T follicular helper cell (primary cell): Measurements from ENCODE around the gene SYCP1.
A peak's percentile ranks its signal among the peaks of the same experiment; 100 is the strongest.
"Not testable (repeated sequence)": the region's sequence is repeated elsewhere in the genome, so short reads cannot be mapped to it uniquely, and the experiment has no call there.

Experiments
- DNase-seq: peaks from one replicate; pipeline ENCODE4 v3.0.0-alpha.2; 2020; ENCODE audit warnings: low read depth

The SYCP1 gene

DNA sequence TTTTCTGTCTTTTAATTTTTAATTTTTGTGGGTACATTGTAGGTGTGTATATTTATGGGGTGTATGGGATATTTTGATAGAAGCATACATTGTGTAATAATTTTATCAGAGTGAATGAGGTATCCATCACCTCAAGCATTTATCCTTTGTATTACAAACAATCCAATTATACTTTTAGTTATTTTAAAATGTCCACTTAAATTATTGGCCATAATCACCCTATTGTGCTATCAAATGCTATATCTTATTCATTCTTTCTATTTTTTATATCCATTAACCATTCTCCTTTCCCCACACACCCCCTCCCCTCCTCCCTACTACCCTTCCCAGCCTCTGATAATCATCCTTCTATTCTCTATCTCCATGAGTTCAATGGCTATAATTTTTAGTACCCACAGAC, 104.8 kb downstream of the SYCP1 start:
- DNase-seq: no peak

DNA sequence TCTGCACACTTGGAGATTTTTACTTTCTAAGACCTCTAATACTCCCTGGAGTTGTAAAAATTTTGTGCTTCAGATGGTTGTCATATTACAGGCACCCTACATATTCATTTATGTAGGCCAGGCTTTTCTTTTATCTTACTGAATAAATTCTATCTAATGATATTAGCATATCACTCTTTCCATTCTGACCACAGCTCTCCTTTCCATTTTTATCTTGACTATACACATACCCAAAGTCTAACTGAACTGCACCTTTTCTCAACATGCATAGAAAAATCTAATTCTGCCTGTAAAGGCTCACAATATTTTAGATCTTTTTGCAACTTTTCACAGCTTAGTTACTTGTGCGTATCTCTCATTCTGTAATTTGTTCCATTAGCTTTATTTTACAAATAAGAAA, 122.2 kb downstream of the SYCP1 start:
- DNase-seq: no peak

DNA sequence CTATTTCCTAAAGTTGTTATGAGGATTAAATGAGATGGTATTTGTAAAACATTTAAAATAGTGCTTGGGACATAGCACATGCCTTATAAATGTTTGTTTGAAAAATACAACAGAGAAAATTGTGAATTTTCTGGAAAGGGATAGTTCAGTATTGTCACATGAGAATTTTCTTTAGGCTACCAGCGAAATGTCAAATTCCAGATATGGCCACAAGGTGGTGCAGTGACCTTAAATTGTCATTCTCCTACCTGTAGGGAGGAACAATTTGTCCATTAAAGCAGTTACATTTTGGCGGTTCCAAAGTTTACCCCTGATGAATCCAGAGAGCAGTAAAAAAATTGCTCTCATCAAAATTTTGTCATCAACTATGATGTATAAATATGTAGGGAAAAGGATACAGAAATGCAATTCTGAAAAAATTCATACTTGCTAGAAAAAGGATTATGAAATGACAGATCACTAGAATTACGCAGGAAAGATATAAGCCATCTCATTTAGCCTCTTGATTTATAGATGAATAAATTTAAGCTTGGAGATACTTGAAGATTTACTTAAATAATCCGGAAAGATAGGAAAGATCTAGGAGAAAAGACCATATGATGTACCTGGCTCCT, 124.7 kb downstream of the SYCP1 start:
- peak; percentile 59 for DNase-seq

DNA sequence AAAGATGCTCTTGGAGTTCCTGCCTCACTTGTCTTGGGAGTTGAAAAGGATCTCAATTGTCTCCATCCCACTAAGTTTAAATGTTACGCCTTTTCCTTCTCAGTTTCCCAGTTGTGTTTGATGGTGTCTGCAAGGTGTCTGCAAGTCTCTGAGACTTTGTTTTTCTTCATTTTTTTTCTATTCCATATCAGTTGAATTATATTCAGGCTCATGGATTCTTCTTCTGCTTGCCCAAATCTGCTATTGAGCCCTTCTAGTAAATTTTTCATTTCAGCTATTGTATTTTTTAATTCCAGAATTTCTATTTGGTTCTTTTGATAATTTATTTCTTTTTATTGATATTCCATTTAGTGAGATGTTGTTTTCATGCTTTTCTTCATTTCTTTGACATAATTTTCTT, 127.6 kb downstream of the SYCP1 start:
- no peak for DNase-seq

DNA sequence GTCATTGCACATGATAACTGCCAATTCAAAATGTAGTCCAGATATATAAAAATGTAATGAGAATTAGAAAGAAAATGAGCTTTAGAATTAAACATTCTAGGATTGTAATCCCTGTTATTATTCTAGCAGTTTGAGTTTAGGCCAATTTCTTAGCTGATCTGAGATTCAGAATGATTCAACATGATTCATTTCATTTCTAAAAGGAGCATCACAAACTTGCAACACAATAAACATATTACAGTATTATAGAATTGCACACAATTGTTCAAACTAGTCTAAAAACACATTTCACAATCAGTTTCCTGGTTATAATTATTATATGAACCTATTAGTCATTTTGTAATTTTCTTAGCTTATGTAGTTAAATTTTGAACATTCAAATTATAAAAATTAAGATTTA, 131.6 kb downstream of the SYCP1 start:
- no peak for DNase-seq

DNA sequence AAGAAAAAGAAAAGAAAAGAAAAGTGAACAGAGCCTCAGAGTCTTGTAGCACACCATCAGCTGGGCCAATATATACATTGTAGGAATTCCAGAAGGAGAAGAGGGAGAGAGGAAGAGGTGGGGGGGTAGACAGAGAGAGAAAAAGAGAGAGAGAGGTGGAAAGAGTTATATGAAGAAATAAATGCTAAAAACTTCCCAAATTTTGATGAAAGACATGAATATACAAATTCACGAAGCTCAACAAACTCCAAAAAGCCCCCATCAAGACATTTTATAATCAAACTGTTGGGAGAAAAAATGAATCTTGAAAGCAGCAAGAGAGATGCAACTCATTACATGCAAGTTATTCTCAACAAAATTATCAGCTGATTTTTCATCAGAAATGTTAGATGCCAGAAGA, 133.4 kb downstream of the SYCP1 start:
- no peak for DNase-seq

DNA sequence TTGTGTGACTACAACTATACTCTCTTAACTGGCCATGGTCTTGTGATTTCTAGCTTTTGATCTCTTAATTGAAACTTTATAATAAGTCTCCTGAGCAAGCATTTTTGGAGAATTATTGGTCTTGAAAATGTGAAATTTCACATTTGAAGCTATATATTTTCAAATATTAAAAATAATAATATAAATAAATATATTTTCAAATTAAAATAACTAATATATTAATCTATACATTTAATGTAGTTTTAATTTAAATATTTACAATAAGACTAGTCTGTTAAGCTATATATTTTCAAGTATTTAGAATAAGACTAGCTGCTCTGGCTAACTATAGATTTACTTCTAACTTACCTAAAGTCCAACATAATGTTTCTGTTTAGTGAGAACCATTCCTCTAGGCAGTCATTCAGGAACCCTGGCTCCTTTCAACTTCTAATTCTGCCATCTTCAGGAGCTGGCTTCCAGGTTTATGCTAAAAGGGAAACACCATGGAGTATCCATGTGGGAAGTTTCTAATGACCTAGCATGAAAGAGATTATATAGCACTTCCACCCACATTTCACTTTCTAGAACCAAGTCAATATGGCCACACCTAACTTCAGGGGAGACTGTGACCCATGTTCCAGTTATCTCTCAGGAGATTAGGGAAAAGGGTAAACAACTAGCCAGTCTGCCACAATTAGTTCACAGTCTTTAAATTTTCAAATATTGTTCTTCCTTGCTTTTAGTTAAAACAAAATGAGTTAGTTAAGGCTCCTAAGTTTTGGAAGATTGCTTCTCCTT, 143.0 kb downstream of the SYCP1 start:
- DNase-seq: no peak

DNA sequence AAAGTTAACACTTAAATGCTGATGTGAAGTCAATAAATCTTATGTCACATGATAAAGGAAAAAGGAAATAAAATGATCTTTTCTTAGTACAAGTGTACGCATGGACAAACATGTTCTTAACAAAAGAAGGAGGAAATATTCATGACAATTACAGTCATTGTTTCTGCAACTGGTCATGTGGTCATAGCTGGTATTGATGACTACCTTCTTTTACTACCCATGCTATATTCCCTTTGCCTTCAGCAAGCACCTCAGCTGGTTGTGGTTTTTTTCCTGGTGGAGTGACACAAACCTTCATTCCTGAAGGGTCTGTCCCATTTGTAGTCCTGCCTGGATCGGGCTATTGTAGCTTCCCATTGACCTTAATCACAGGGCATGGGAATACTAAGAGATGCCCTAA, 151.5 kb downstream of the SYCP1 start:
- no peak for DNase-seq

DNA sequence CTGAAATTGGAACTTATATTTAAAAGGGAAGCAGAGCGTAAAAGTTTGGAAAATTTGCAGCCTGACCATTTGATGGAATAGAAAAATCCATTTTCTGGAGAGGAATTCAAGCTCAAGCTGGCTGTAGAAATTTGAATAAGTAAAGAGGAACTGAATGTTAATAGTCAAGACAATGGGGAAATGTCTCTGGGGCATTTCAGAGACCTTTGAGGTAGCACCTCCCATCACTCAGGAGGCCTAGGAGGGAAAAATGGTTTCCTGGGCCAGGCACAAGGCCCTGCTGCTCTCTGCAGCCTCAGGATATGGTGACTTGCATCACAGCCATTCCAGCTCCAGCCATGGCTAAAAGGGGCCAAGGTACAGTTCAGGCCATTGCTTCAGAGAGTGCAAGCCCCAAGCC, 157.3 kb downstream of the SYCP1 start:
- no peak for DNase-seq

DNA sequence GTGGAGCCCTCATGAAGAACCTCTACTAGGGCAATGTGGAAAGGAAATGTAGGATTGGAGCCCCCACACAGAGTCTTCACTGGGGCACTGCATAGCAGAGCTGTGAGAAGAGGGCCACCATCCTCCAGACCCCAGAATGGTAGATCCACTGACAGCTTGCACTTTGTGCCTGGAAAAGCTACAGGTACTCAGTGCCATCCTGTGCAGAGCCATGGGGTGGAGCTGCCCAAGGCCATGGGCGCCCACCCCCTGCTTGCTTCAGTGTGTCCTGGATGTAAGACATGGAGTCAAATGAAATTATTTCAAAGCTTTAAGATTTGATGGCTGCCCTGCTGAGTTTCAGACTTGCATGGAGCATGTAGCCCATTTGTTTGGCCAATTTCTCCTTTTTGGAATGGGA, 157.8 kb downstream of the SYCP1 start:
- DNase-seq: no peak

DNA sequence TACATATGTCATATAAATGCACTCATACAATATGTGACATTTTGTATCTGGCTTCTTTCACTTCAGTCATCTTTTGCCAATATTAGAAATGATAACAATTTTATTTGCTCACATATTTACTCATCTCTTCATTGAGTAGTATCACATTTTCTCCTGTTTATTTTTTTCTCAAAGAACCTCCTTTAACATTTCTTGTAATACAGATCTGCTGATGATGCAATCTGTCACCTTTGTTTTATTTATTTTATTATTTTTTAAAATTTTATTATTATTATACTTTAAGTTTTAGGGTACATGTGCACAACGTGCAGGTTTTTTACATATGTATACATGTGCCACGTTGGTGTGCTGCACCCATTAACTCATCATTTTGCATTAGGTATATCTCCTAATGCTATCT, 159.1 kb downstream of the SYCP1 start:
- DNase-seq: no peak

DNA sequence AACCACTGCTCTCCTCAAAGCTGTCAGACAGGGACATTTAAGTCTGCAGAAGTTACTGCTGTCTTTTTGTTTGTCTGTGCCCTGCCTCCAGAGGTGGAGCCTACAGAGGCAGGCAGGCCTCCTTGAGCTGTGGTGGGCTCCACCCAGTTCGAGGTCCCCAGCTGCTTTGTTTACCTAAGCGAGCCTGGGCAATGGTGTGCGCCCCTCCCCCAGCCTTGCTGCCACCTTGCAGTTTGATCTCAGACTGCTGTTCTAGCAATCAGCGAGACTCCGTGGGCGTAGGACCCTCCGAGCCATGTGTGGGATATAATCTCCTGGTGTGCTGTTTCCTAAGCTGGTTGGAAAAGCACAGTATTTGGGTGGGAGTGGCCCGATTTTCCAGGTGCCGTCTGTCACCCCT, 164.9 kb downstream of the SYCP1 start:
- not testable (repeated sequence) for DNase-seq

DNA sequence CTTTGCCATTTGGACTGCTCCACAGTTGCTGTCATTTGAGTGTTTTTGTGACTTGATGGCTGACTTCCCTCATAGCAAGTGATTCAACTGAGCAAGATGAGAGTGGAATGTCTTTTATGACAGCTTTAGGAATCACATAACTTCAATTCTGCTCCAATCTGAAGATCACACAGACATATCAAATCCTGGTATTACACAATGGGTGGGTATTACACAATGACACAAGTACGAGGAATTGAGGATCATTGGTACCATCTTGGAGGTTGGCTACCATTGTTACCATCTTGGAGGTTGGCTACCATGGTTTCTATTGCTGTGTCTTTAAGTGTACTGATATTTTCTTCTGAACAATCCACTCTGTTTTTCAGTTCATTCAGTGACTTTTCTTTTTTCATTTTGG, 166.5 kb downstream of the SYCP1 start:
- DNase-seq: no peak

DNA sequence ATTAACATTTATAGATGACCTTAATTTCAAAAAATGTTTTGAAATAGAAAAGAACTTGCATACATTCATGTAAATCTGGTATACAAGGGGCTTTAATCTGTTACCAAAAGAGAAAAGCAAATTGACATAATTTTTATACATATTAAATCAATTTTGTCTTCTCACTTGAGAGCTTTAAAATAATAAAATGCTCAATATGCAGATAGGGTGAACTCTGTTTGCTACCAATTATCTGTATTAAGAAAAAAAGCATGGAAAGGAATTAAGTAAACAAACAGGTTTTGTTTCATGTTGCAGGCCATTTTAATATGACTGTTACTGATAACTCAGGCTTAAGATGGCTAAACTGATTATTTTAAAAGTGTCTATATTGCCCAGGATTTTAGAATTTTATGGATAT, 168.9 kb downstream of the SYCP1 start:
- no peak for DNase-seq

DNA sequence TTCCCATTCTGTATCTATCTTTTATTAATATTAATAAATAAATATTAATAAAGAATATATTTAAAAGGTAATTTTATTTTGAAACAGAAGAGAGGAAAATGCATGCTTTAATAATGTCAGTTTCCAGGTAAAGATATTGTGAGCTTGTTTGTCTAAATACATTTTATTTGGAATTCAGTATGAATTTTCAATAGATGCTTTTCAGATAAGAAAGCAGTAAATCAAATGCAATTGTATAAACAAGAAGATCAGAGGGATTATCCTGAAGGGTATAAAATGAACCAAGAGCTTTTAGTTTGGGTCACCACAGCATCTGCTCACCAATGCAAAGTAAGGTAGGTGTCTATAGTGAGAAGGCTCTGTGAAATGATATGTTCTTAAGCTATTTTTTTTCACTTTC, 174.9 kb downstream of the SYCP1 start, which contains the start of gene TSHB:
TSS of gene TSHB (plus strand) at position 301 of the 400 bp plus-strand sequence. CDS start 3,537 bp downstream, outside the sequence.
- no peak for DNase-seq

DNA sequence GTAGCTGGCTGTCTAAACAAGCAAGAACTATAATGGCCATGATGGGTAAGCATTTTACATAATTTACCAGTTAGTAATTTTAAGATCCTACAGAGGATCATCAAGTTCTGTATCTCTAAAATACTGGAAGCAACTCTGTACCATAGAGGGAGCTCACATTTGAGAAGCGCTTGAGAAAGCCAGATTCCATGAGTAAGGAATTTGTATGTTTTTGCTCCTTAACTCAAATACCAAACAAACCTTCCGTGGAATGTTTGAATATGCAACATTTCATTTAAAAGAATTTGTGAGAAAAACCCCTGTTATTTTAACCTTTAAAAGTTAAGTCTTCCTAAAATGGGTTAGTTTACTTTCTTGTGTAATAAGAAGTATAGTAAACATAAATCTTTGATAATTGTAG, 176.9 kb downstream of the SYCP1 start:
- no peak for DNase-seq

DNA sequence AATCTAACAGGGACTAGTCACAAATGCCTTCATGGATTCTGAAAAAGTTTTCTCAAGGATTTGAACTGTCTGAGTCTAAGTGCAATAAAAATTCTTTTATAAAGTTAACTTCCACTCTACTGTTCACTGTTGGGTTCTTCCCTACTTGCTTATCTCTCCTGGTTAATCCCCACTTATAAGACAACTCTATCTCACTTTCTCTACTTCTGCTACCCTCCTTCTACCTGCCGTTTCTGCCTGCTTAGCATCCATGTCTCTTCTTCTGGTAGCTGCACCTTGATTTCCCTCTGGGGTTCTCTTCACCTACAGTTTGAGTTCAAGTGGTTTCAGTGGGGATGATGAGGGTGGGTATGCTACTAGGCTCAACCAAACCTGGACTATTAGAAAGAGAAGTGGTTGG, 181.0 kb downstream of the SYCP1 start:
- DNase-seq: no peak

DNA sequence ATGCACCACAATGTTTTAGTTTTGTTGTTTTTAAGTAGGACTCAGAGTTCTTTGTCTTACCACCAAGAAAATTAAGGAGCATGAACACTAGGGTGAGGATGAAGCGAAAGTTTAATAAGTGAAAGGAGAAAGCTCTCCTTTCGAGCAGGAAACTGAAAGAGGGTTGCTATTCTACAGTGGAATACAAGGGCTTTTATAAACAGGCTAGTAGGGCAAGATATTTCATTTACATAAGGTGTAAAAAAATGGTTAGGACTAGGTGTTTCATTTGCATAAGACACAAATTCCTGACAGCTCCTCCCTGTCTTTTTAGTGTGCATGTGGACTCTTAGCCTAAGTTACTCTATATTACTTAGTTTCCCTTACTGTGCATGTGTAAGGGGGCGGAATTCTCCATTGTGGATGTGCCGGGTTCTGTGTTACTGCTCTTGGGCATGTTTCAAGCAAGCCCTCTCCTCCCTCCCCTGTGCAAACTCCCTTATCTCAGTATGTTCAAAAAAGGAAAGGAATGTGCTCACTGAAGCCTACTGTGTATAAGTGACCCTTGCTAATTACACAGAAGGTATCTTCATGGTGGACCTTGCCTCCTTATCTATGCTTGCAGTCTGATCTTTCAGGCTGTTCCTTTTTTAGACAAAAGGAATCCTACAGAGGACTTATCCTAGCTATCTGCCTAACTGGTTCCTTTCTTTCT, 182.3 kb downstream of the SYCP1 start:
- DNase-seq: no peak

DNA sequence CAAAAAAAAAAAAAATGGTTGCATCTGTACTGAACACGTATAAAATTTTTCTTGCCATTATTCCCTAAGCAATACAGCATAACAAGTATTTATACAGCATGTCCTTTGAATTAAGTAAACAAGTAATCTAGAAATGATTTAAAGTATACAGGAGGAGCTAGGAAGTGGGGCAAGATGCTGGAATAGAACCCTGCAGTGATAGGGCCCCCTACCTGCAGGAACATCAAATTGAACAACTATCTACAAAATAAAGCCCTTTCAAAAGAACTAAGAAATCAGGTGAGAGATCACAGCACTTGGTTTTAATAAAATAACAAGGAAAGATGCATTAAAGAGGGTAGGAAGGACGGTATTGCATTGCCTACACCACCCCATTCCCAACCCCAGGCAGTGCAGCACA, 185.8 kb downstream of the SYCP1 start:
- no peak for DNase-seq

DNA sequence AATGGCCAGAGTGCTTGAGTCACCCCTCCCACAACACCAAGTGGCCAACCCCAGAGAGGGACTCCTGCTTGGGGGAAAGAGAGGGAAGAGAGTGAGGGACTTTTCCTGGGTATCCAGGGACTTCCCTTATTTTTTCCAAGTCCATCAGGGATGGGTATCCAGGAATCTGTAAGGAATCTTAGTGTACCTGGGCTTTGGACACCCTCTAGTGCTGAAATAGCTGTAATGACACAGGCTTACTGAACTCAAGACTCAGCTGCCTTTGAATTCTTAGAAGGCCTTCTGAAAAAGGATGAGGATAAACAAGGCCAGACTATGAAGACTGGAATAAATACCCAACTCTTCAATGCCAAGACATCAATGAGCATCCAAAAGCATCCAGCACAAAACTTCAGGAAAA, 187.0 kb downstream of the SYCP1 start:
- no peak for DNase-seq
